ENCODE results near the gene SLC6A6.

- TF ChIP-seq CTCF (IDR thresholded peaks at IDR 0.05; ENCODE audit: low read depth, low read length, missing input control) (no peak), MAX (IDR thresholded peaks at IDR 0.05) (no peak), SP1 (IDR thresholded peaks at IDR 0.05) (no peak), REST (IDR thresholded peaks at IDR 0.05) (no peak), FOXA1 (IDR thresholded peaks at IDR 0.05) (no peak), ZBTB33 (IDR thresholded peaks at IDR 0.05) (no peak), YY1 (IDR thresholded peaks at IDR 0.05) (no peak), JUND (IDR thresholded peaks at IDR 0.05) (no peak), RXRA (IDR thresholded peaks at IDR 0.05) (no peak)
These were observed 34.5 kb downstream of the SLC6A6 start for GRCh38 chr3:14436954-14437281.

Measured in liver (tissue), 3 donors.